ENCODE measurements around the gene GP9. TPM values are rescaled to one million over a fixed set of nuclear protein-coding genes. Genes with fewer than 3 reads are reported as not detected.
A peak's percentile ranks its signal among the peaks of the same experiment; 100 is the strongest.

The GP9 gene
- total and polyA plus RNA-seq, 8 donors: 0.14 TPM; not detected in 7

DNA sequence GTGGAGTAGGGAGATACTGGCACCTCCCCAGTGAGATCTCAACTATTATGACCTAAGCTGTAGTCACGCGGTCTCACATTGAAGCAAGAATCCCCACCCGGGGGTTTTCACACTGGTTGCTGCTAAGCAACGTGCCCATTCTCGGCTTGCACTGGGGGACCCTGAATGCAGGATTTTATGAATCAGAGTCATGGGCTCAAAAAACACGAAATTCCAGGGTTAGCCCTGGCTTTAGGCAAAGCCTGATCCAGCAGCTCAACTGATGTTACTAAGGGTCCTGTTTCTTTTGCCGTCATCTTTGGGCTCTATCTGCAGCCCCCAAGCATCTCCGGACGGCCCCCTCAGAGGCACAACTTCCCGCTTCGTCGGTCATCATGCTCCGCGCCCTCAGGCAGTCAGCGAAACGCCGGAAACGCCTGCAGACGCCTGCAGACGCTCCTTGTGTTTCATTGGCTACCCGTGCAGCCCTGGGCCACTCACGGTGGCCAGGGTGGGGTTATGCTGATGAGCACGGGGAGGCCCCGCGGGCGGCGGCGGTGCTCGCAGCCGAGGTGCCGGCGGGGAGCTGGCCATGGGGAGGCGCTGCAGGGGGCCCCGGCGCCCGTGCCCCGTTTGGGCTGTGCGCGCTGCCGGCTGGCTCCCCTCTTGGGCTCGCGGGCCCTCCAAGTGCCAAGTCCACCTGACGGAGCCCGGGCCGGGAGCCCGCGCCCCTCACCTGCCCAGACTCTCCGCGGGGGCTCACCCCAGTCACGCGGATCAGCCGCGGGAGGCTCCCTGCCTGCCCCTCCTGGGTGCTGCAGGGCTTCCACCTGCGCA is 33.6 kb upstream of the GP9 start:
- FAIRE-seq: no peak
- ATAC-seq: peak; percentile 98 to 100 (median 99)
- H3K36me3 ChIP-seq: no peaks in the 10 kb centered on the region
- no peaks in the 10 kb centered on the region for H3K27me3 ChIP-seq
- peak; percentile 88 to 95 (median 90) for DNase-seq
- WGBS, 2 donors: 5 to 7% methylated on average over 42 to 54 of the region's 54 CpGs
- intact Hi-C loops (cut with DNase I): no loop called here
- peak overlapping the region in 3 of 4 donors; percentile 20 to 50 (median 50) for H3K4me3 ChIP-seq
- TF ChIP-seq, protein P1, sequence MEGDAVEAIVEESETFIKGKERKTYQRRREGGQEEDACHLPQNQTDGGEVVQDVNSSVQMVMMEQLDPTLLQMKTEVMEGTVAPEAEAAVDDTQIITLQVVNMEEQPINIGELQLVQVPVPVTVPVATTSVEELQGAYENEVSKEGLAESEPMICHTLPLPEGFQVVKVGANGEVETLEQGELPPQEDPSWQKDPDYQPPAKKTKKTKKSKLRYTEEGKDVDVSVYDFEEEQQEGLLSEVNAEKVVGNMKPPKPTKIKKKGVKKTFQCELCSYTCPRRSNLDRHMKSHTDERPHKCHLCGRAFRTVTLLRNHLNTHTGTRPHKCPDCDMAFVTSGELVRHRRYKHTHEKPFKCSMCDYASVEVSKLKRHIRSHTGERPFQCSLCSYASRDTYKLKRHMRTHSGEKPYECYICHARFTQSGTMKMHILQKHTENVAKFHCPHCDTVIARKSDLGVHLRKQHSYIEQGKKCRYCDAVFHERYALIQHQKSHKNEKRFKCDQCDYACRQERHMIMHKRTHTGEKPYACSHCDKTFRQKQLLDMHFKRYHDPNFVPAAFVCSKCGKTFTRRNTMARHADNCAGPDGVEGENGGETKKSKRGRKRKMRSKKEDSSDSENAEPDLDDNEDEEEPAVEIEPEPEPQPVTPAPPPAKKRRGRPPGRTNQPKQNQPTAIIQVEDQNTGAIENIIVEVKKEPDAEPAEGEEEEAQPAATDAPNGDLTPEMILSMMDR (IDR thresholded peaks at IDR 0.05): peak; percentile 60 to 83 (median 74)
- H3K9me3 ChIP-seq: no peaks in the 10 kb centered on the region
- H3K4me1 ChIP-seq: no peaks in the 10 kb centered on the region
- no peak overlapping the region for H3K27ac ChIP-seq

DNA sequence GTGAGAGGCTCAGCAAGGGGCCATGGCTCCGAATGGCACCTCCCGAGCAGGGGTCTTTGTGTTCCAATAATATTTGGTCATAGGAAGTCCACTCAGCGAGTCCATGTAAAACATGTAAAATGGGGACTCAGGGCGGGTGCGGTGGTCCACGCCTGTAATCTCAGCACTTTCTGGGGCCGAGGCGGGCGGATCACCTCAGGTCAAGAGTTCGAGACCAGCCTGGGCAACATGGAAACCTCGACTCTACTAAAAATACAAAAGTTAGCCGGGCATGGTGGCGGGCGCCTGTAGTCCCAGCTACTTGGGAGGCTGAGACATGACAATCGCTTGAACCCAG is 33.1 kb upstream of the GP9 start:
- ATAC-seq: no peak
- H3K27me3 ChIP-seq: no peaks in the 10 kb centered on the region
- TF ChIP-seq, protein P1 (IDR thresholded peaks at IDR 0.05): no peak
- no peaks in the 10 kb centered on the region for H3K36me3 ChIP-seq
- no peak overlapping the region for H3K27ac ChIP-seq
- DNase-seq: no peak
- no peaks in the 10 kb centered on the region for H3K9me3 ChIP-seq
- intact Hi-C loops (cut with DNase I): no loop called here
- peak overlapping the region in 3 of 4 donors; percentile 20 to 50 (median 50) for H3K4me3 ChIP-seq
- 73 to 74% methylated on average over 15 of the region's 15 CpGs for WGBS, 2 donors
- no peak for FAIRE-seq
- H3K4me1 ChIP-seq: no peaks in the 10 kb centered on the region

DNA sequence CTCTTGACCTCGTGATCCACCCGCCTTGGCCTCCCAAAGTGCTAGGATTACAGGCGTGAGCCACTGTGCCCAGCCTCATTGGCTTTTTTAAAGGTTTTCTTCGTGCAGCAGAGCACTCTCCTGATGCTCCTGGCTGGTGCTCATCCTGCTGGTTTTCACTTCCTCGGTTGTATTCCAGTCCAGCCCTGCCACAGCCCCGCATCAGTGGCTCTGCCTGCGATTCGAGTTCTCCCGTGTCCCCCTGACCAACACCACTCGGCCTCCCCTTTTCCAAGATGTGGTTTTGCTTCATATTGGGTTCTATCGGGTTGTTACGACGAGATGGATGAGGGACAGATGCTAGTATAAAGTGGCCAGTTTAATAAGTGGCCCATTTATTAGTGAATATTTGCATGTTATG is 31.7 kb upstream of the GP9 start:
- FAIRE-seq: no peak
- Histone ChIP-seq H3K9me3 (no peaks in the 10 kb centered on the region), H3K4me3 (no peak overlapping the region), H3K27me3 (no peaks in the 10 kb centered on the region), H3K36me3 (no peaks in the 10 kb centered on the region), H3K27ac (no peak overlapping the region), H3K4me1 (no peaks in the 10 kb centered on the region)
- peak in 1 of 6 donors; percentile 32 for DNase-seq
- intact Hi-C loops (cut with DNase I): no loop called here
- TF ChIP-seq, protein P1 (IDR thresholded peaks at IDR 0.05): no peak
- WGBS, 2 donors: 87 to 90% methylated on average over 13 of the region's 13 CpGs
- no peak for ATAC-seq

DNA sequence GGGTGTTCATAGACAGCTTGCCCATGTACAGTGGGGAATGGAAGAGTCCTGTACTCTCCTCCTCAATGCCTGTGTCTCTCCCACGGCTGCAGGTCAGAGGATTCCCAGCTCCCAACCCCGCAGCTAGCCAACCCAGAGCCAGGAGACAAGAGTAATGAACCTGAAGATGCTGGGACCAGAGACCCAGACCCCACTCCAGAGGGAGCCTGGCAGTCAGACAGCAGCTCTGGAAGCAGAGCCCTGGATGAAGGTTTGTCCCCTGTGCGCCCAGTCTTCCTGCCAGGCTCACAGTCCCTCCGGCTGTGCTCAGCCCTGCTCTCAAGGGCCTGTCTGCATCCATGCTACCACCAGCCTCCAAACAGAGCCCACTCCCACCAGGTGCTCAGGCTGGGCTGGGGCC is 30.0 kb upstream of the GP9 start:
- TF ChIP-seq, protein P1 (IDR thresholded peaks at IDR 0.05): no peak
- Histone ChIP-seq H3K27ac (no peak overlapping the region), H3K4me3 (no peak overlapping the region), H3K36me3 (no peaks in the 10 kb centered on the region), H3K9me3 (no peaks in the 10 kb centered on the region), H3K4me1 (no peaks in the 10 kb centered on the region), H3K27me3 (no peaks in the 10 kb centered on the region)
- ATAC-seq (no peak), FAIRE-seq (no peak), DNase-seq (peak in 1 of 6 donors; percentile 28)
- 92 to 98% methylated on average over 4 of the region's 4 CpGs for WGBS, 2 donors
- intact Hi-C loops (cut with DNase I): no loop called here
